ENCODE data around the gene PPP2R5C.

PPP2R5C gene

DNA sequence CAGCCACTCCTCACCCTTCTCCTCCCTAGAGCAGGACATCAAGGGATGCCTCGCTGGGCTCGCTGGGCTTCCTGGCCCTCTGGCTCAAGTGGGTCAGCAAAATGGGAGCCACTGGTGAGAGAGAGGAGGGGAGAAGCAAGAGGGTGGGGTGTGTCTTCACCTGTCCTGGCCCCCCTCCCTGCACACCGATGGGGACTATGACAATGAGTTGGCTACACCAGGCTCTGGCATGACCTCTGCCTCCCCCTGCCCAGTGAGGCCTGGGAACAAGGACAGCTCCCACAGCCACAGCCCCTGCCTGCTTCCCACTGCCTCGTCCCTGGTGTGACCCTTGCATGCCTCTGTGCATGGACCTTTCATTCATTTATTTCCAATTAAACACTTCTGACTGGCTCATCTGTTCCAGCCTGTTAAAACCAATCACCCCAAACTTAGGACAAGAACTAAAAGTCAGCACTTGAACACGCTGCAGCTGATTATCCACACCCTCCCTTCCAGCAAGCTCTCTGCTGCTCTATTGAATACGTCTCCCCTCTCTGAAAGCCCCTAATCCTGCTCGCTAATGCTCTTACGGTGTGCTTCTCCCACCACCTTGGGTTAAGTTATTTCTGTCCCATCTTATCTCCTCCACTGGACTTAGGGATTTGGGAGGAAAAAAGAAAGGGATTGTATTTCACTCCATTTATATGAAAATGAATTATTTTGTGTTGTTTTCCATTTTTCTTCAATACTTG is 5.8 kb upstream of the PPP2R5C start:
- DNase-seq (ENCODE audit: low read depth) = no peak

DNA sequence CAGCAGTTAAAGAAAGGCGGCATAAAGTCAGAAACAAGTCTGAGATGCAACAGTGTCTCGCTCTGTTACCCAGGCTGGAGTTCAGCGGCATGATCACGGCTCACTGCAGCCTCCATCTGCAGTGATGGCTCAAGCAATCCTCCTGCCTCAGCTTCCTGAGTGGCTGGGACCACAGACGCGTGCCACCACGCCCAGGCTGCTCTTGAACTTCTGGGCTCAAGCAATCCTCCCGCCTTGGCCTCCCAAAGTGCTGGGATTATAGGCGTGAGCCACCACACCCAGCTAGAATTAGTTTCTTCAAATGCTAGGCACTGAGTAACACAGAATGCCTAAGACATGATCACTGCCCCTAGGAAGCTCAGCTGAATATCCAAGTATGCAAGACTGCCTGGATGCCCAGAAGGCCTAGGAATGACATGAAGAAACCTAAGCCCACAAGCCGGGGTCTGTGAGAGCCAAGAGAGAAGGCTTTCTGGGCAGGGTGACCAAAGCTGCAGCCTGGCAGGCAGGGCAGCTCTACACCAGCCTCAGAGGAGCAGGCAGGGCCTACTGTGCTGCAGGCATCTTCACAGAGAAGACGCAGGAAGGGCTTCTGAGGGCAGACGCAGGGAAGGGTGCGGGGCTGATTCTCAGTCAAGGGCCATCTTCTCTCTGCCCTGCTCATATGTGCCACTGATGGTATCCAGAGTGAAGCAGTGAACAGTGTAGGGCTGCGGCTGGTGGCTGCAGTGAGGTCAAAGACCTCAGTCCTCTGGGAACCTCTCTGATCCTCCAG is 4.3 kb upstream of the PPP2R5C start:
- DNase-seq (ENCODE audit: low read depth) = no peak

- no peak for DNase-seq (ENCODE audit: low read depth)
Observed at GRCh38 chr14:101757839-101758211, 3.7 kb upstream of the PPP2R5C start.

- DNase-seq (ENCODE audit: low read depth) = no peak
Observed at GRCh38 chr14:101758913-101759593, 2.5 kb upstream of the PPP2R5C start.

DNA sequence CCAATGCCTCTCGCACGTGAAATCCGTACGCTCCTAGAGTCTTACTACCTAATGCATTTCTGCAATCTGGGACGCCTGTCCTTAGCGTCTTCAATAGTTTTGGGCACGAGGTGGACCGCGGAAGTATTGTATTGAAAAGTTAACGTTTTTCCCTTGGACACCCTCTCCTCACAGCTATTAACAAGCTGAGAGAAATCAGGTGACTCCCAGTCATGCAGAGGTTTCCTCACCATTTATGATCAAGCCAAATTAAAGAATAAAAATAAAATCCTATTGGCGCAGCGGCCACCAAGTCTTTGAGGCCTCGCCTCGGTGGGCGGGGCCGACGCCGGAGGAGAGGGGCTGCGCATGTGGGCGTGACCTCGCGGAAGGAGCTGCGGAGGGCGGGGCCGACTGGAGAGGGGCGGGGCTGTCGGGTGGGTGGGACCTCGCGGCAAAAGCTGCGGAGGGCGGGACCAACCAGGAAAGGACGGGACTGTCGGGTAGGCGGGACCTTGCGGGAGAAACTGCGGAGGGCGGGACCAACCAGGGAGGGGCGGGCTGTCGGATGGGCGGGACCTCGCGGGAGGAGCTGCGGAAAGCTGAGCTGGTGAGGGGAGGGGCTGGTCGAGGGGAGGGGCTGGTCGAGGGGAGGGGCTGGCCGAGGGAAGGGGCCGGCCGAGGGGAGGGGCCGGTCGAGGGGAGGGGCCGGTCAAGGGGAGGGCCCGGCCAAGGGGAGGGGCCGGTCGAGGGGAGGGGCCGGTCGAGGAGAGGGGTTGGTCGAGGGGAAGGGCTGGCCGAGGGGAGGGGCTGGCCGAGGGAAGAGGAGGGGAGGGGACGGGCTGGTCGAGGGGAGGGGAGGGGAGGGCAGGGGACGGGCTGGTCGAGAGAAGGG is 1.1 kb upstream of the PPP2R5C start:
- peak; percentile 70 for DNase-seq (ENCODE audit: low read depth)

DNA sequence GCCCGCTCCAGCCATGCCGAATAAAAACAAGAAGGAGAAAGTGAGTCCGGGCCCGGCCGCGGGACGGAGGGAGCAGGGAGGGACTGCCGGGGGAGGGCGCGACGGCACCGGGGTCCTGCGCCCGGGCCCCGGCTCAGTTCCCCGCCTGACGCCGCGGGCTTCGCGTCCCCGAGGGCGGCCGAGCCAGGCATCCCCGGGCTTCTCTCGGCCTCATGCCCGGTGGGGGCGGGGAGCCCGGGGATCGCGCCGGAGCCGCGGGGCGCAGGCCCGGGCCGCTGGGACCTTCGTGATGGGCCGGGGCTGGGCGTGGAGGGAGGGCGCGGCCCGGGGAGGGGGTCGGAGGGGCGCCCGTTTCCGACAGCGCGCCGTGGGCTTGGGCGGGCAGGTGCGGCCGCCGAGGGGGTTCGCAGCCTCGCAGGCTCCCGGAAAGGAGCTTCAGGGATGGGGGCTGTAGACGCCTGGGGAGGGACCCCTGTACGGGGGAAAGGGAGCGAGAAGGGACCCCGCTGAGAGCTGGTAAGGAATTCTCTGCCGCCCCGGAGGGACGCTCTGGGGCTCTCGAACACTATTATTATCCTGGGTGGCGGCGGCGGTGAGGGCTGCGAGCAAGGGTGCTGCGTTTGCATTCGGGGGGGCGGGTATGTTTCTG is 496 bp downstream of the PPP2R5C start:
- no peak for DNase-seq (ENCODE audit: low read depth)

DNA sequence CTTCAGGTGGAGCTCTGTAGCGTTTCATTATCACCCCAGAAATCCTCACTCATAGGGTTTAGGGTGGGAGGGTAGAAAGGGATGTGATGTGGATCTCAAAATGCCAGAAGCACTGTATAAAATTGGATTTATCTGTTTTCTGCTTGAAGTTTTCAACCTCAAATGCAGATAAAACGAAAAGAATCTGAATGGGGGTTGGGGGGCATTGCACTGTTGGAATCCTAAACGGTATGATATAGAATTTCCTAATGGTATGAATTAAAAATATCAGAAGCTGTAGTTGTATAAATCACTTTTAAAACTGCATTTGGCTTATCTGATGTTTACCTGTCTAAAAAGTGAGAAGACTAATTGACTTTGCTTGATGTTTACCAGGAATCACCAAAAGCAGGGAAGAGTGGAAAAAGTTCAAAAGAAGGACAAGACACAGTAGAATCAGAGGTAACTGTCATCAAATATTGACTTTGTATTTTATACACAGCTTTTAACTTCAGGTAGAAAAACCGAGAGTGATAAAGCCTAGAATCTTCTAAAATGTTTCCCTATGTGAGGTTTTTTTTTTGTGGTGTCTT is 1.1 kb downstream of the PPP2R5C start:
- DNase-seq (ENCODE audit: low read depth) = no peak

DNA sequence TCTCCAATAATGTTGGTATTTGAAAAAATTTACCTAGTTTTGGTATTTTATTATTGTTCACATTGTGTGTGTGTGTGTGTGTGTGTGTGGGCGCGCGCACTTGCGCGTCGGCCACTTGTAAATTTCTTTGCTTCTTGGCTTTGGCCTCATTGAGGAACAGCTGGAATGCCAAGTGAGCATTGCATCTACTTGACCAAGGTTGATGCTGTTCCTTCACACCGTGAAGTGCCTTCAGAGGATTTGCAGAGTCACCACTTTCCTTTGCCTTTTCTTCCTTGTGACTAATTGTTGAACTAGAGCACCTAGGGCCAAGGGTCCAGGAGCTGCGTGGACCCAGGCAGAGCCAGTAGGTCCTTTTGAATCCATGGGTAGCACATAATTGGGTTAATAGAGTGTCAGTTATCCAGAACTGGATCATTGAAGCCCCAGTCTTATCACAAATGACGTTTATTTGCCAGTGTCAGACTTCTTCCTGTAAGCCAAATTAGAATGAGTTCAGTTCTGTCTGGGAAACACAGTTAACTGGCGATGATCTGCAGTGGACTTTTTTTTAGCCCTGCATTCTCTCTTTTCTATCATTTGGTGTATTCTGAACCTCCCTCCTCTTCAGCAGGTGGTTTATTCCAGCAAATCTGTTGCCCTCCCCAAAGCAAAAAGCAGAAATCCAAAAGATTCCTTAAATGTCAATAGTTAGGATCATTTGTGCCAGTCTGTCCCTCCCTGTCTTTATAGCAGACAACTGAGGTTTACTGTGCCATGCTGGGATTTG is 2.6 kb downstream of the PPP2R5C start:
- no peak for DNase-seq (ENCODE audit: low read depth)

GRCh38 chr14:101767618-101768362 is 6.3 kb downstream of the PPP2R5C start:
- DNase-seq (ENCODE audit: low read depth) = no peak

GRCh38 chr14:101770183-101770582 is 8.7 kb downstream of the PPP2R5C start:
- no peak for DNase-seq (ENCODE audit: low read depth)

DNA sequence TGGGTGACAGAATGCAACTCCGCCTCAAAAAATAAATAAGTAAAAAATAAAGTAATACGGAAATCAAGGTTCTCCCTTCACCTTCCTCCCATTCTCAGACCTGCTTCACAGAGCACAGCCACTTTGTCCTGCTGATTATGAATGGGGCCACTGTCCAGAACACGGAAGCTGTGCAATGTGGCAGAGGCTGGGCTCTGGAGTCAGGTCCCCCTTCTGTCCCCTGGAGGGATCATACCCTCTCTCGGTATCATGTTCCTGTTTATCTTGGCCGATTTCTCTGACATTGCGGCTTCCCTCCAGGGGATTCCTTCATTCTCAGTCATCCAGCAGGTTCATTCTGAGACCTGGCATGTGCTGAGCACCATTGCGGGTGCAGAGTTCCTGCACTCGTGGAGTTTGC is 11.3 kb downstream of the PPP2R5C start:
- no peak for DNase-seq (ENCODE audit: low read depth)

DNA sequence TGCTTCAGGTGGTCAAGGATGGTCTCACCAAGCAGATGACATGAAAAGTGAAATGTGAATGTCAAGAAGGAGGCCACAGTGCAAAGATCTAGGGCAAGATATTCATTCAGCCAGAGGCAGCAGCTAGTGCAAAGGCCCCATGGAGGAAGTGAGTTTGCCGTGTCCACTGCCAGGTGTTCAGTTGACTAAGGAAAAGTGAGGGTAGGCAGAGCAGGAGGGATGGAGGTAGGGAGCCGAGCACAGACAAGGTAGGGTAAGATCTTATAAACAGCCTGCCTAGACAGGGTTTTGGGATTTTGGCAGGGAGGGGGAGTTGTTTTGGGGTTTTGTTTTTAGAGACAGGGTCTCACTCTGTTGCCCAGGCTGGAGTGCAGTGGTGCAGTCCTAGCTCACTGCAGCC is 11.9 kb downstream of the PPP2R5C start:
- no peak for DNase-seq (ENCODE audit: low read depth)

- DNase-seq (ENCODE audit: low read depth) = no peak
Observed at GRCh38 chr14:101774006-101774795, 12.7 kb downstream of the PPP2R5C start.

- no peak for DNase-seq (ENCODE audit: low read depth)
Observed at GRCh38 chr14:101774814-101775213, 13.3 kb downstream of the PPP2R5C start.

GRCh38 chr14:101775826-101776225 is 14.3 kb downstream of the PPP2R5C start:
- no peak for DNase-seq (ENCODE audit: low read depth)

DNA sequence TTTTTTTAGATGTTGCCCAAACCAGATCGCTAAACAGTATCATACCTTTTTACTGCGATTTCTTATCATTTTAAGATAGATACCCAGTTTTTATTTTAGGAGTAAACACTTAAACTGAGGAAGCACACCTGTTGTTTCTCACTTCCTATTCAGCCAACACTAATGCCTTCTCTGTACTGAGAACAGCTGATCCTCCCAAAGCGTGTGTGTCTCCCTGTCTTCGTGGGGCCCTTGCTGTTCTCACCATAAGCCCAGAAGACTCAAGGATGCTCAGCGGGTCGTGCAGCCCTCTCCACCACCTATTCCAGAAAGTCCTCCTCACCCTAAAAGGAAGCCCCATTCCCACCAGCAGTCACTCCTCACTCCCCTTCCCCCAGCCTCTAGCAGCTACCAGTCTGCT is 14.8 kb downstream of the PPP2R5C start:
- no peak for DNase-seq (ENCODE audit: low read depth)

DNA sequence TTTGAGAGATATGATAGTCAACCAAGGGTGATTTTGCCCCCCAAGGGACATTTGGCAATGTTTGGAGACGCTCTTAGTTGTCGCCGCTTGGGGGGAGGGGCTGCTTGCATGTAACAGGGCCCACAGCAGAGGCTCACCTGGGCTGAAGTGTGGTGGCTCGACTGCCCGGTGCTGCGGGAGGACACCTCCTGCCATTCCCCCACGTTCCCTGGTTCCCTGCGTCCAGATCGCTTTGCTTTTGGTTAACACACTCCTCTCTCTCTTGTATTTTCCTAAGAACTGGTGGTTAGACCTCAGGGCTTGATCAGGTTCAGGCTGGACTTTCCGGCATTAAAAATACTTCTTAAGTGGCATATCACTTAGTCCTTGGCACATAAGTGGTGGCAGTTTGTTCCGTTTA is 18.9 kb downstream of the PPP2R5C start:
- no peak for DNase-seq (ENCODE audit: low read depth)

DNA sequence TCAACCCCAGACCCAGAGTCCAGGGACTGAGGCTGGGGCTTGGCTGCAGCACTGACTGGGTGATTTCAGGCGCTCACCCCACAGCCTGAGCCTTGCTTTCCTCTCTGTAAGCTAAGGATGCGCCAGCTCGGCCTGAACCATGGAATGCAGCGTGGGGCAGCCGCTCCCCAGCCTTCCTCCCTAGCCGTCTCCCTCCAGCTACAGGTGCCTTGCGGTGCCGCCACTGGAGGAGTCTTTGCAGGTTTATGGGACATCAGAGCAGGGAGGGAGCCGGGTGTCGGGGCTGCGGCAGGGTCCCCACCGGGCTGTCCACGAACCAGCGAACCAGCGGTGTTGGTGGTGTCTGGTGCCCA is 19.4 kb downstream of the PPP2R5C start:
- DNase-seq (ENCODE audit: low read depth) = no peak

Data from GM04503 (cell line).